Thoracic aorta (tissue), 2 donors: ENCODE data around the gene CCDC13. TPM values are rescaled to one million over a fixed set of nuclear protein-coding genes. Genes with fewer than 3 reads are reported as not detected.

Experiments used
- ATAC-seq: fragments of 150-250 bp; one replicate; pipeline ENCODE4 v1.8.0; 2017; ENCODE audit warnings: low read depth; ENCODE audit not compliant: insufficient number of reproducible peaks, low FRiP score
- DNase-seq: peaks from one replicate; pipeline ENCODE4 v3.0.0-alpha.2; 2020; ENCODE audit warnings: low spot score
- H3K27ac ChIP-seq, 2 donors: fragments of 200-600 bp; sonication (generic); 1 replicate in 1 of 2; 2 replicates in 1 of 2; pipeline ENCODE4 v1.5.1; 2016; ENCODE audit warnings: mild to moderate bottlenecking in 2 of 2, moderate library complexity in 2 of 2
- H3K27me3 ChIP-seq: fragments of 200-600 bp; sonication (generic); replicated peaks from 2 replicates; pipeline ENCODE4 v1.6.0; 2016; ENCODE audit warnings: mild to moderate bottlenecking; ENCODE audit not compliant: insufficient read depth
- H3K36me3 ChIP-seq: fragments of 200-600 bp; sonication (generic); one replicate; pipeline ENCODE4 v1.5.1; 2016
- H3K4me1 ChIP-seq, 2 donors: fragments of 200-600 bp; sonication (generic); 1 replicate in 1 of 2; 2 replicates in 1 of 2; pipeline versions ENCODE4 v1.5.1 to v1.6.0; 2016; ENCODE audit warnings: low read depth in 2 of 2, mild to moderate bottlenecking in 1 of 2; ENCODE audit not compliant: control insufficient read depth in 1 of 2
- H3K4me3 ChIP-seq: fragments of 200-600 bp; sonication (generic); 2 replicates; pipeline ENCODE4 v1.5.1; 2016; ENCODE audit warnings: mild to moderate bottlenecking
- H3K9me3 ChIP-seq: fragments of 200-600 bp; sonication (generic); 2 replicates; pipeline ENCODE4 v1.5.1; 2016
- CTCF ChIP-seq: fragments of 200-600 bp; sonication (generic); IDR thresholded peaks from one replicate; pipeline ENCODE4 v1.5.1; 2019; ENCODE audit warnings: antibody characterized with exemption
- total RNA-seq, 2 donors: library from RNA; depleted of rRNA; stranded (reverse); fragments of >200 nt; gene quantifications; one replicate each; pipeline versions ENCODE4 v1.1.0 to v1.2.3, GENCODE V29; 2016

Gene CCDC13
- total RNA-seq, 2 donors from 2014 or later: 1.5 to 3.1 TPM

DNA sequence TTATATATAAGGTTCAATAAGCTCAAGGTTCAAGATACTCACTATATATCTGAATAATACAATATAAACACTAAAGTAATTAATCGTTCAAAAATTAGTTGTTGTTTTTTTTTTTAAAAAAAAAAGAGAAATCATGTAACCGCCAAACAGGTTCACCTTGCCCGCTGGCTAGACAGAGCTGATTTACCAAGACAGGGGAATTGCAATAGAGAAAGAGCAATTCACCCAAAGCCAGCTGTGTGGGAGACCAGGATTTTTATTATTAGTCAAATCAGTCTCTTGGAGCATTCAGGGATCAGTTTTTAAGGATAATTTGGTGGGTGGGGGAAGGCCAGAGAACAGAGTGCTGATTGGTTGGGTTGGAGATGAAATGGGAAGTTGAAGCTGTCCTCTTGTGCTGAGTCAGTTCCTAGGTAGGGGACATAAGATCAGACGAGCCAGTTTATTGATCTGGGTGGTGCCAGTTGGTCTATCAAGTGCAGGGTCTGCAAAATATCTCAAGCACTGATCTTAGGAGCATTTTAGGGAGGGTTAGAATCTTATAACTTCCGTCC, 23.4 kb upstream of the CCDC13 start:
- no peak for TF ChIP-seq CTCF
- H3K9me3 ChIP-seq: no peaks in the 10 kb centered on the region
- H3K36me3 ChIP-seq: peaks cover 4% of the 10 kb centered on the region
- H3K27ac ChIP-seq: no peak overlapping the region
- ATAC-seq (no peak), DNase-seq (no peak)
- no peak overlapping the region for H3K4me3 ChIP-seq
- no peaks in the 10 kb centered on the region for H3K27me3 ChIP-seq
- peaks cover 0 to 11% of the 10 kb centered on the region in 2 donors for H3K4me1 ChIP-seq

DNA sequence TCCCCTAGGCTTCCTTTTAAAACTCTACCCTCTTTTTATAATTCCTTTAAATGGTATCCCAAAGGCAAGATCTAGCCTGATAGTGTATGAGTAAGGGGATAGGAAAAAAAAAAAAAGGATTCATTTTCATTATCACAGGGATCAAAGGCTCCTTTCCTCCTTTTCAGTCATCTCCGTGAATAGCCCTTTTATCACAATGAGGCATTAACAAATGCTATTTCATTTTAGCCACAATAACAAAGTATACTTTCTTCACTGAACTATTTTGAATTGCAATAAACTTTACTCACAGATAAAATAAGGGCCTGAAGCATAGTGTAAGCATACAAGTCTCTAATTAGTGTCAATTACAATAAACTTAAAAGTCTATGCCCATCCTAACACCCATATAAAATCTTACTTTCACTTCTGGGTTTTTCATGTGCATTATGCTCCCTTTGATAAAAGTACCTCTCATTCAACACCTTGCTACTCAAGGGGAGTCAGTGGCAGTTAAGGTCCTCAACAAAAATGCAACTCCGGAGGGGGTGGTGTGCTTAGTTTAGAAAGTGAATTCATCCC, 22.6 kb upstream of the CCDC13 start:
- no peak for TF ChIP-seq CTCF
- DNase-seq (no peak), ATAC-seq (no peak)
- Histone ChIP-seq H3K4me3 (no peak overlapping the region), H3K9me3 (no peaks in the 10 kb centered on the region), H3K27ac (no peak overlapping the region), H3K36me3 (peaks cover 4% of the 10 kb centered on the region), H3K27me3 (no peaks in the 10 kb centered on the region), H3K4me1 (peaks cover 0 to 5% of the 10 kb centered on the region in 2 donors)

DNA sequence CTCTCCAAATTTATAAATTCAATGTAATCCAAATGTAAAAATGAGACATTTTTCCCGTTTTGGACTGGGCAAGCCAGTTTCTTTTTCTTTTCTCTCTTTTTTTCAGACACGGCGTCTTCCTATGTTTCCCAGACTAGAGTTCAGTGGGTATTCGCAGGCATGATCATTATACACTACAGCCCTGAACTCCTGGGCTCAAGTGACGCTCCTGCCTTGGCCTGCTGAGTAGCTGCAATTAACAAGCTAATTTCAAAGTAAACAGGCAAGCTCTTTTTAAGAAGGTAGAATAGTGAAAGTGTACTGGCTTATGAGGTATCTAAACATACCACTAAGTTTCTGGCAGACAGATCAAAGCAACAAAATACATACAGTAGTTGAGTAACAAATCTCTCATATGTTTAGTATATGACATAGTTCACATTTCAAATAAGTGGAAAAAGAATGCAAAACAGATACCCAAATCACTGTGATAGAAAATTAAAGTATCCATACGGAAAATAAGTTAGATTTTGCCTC, 17.7 kb upstream of the CCDC13 start:
- no peaks in the 10 kb centered on the region for H3K4me1 ChIP-seq
- no peaks in the 10 kb centered on the region for H3K27me3 ChIP-seq
- H3K9me3 ChIP-seq: no peaks in the 10 kb centered on the region
- H3K36me3 ChIP-seq: peaks cover 4% of the 10 kb centered on the region
- no peak overlapping the region for H3K4me3 ChIP-seq
- ATAC-seq (no peak), DNase-seq (no peak)
- H3K27ac ChIP-seq: no peak overlapping the region
- no peak for TF ChIP-seq CTCF

- Histone ChIP-seq H3K4me3 (no peak overlapping the region), H3K27ac (no peak overlapping the region), H3K27me3 (no peaks in the 10 kb centered on the region), H3K9me3 (no peaks in the 10 kb centered on the region), H3K4me1 (no peaks in the 10 kb centered on the region), H3K36me3 (no peaks in the 10 kb centered on the region)
- ATAC-seq (no peak), DNase-seq (no peak)
- no peak for TF ChIP-seq CTCF
Observed at GRCh38 chr3:42786631-42787030, 13.6 kb upstream of the CCDC13 start.

GRCh38 chr3:42786212-42786611, 13.2 kb upstream of the CCDC13 start:
- H3K27me3 ChIP-seq: no peaks in the 10 kb centered on the region
- H3K36me3 ChIP-seq: no peaks in the 10 kb centered on the region
- H3K4me1 ChIP-seq: no peaks in the 10 kb centered on the region
- DNase-seq (no peak), ATAC-seq (no peak)
- H3K4me3 ChIP-seq: no peak overlapping the region
- no peak overlapping the region for H3K27ac ChIP-seq
- no peak for TF ChIP-seq CTCF
- H3K9me3 ChIP-seq: no peaks in the 10 kb centered on the region
